ENCODE data around the gene AFF3. TPM values are rescaled to one million over a fixed set of nuclear protein-coding genes. Genes with fewer than 3 reads are reported as not detected.

AFF3 gene
- total and polyA plus RNA-seq, 2 of the 4 experiments (the other 2 are of a cell fraction): 12.9 to 14.3 TPM

GRCh38 chr2:99544608-99545007 is 597.8 kb downstream of the AFF3 start:
- Histone ChIP-seq H3K23ac (ENCODE audit: low read depth, low read length) (no peak overlapping the region), H3K27me3 (ENCODE audit: control insufficient read depth, insufficient read depth, low read length) (no peaks in the 10 kb centered on the region), H4K5ac (ENCODE audit: low read depth, low read length) (no peak overlapping the region), H3K27ac (ENCODE audit: insufficient read depth, low read length) (no peak overlapping the region), H3K4me2 (ENCODE audit: low read depth, low read length) (no peak overlapping the region), H2AFZ (replicated peaks; ENCODE audit: low read length, poor library complexity) (no peak overlapping the region), H3K14ac (replicated peaks; ENCODE audit: low read depth, low read length) (no peak overlapping the region), H2AK5ac (ENCODE audit: low read depth, low read length) (no peak overlapping the region), H3K9me3 (ENCODE audit: control insufficient read depth, insufficient read depth, low read length) (no peaks in the 10 kb centered on the region), H3K9ac (ENCODE audit: low read depth, low read length) (no peak overlapping the region), H3K4me3 (ENCODE audit: insufficient read depth, low read depth, low read length) (no peak overlapping the region), H3K56ac (ENCODE audit: extremely low read depth, insufficient read depth, low read length) (no peak overlapping the region; the same call in 1 of the 2 replicates), H2BK5ac (ENCODE audit: low read depth, low read length, poor library complexity, severe bottlenecking) (no peak overlapping the region), H2BK20ac (ENCODE audit: low read depth, low read length) (no peak overlapping the region), H3K9me1 (ENCODE audit: insufficient read depth, low read length) (peaks cover 5% of the 10 kb centered on the region; the same call in 1 of the 2 replicates), H3K79me1 (ENCODE audit: low read depth in 1 of 2, low read length in 2 of 2) (no peaks in the 10 kb centered on the region), H2AK9ac (replicated peaks; ENCODE audit: low read depth, low read length, poor library complexity) (no peak overlapping the region), H2BK120ac (ENCODE audit: low read depth, low read length) (no peak overlapping the region), H3K4ac (ENCODE audit: low read depth, low read length) (no peak overlapping the region), H4K20me1 (ENCODE audit: insufficient read depth, low read length) (no peaks in the 10 kb centered on the region), H3K18ac (ENCODE audit: low read depth, low read length) (no peak overlapping the region), H2BK15ac (ENCODE audit: low read depth, low read length) (no peak overlapping the region), H3K36me3 (ENCODE audit: control insufficient read depth, insufficient read depth, low read length) (peaks cover 8% of the 10 kb centered on the region), H3K4me1 (ENCODE audit: control insufficient read depth, insufficient read depth, low read length) (peaks cover 5% of the 10 kb centered on the region; the same call in 1 of the 2 replicates), H4K8ac (ENCODE audit: low read depth in 2 of 2, low read length in 2 of 2) (no peak overlapping the region), H4K91ac (ENCODE audit: insufficient read depth, low read depth, low read length) (no peak overlapping the region)
- WGBS, 2 experiments (ENCODE audit: extremely low coverage in 2 of 2, insufficient read length in 1 of 2): no CpG with 5 or more reads among the region's 6 CpGs
- ATAC-seq (ENCODE audit: low read depth) (no peak), DNase-seq (no peak)
- dilution Hi-C loops (cut with HindIII; ENCODE audit: low sequenced_read_pairs, unreplicated experiment): no loop called here
- intact Hi-C loops (cut with micrococcal nuclease): no loop called here
- POLR2A ChIA-PET (ENCODE audit: unreplicated experiment): no interaction called here
- in situ Hi-C loops (cut with MboI; ENCODE audit: low sequenced_read_pairs): loop anchor here (25.0 kb wide), 1 partner anchor 843 kb away; no protein-coding TSS in a partner anchor
- TF ChIP-seq NFE2L2 (IDR thresholded peaks at IDR 0.05; ENCODE audit: low read depth, low read length) (no peak), USF2 (IDR thresholded peaks at IDR 0.05; ENCODE audit: low read depth, low read length) (no peak), FOS (IDR thresholded peaks at IDR 0.05; ENCODE audit: low read depth, low read length) (no peak), MXI1 (IDR thresholded peaks at IDR 0.05; ENCODE audit: borderline replicate concordance, low read depth, low read length) (no peak)
- CTCF ChIA-PET: interaction anchor here (0.5 to 1.1 kb wide), 2 partner anchors 15 to 705 kb away, joined by 3 read pairs; no protein-coding TSS in a partner anchor
- BruUV-seq (replicated peaks): no TSS peak

All from IMR-90 (cell line).